GM21423 (cell line): ENCODE results near the gene PLEKHG4B.

ENCODE experiments used
- ATAC-seq: cut with Tn5 transposase; IDR thresholded peaks from one replicate; pipeline ENCODE4 v1.9.1; 2021; ENCODE audit warnings: mild to moderate bottlenecking, moderate library complexity; ENCODE audit not compliant: unreplicated experiment

The PLEKHG4B gene

GRCh38 chr5:167982-168660 is 76.2 kb downstream of the PLEKHG4B start:
- ATAC-seq = no peak

DNA sequence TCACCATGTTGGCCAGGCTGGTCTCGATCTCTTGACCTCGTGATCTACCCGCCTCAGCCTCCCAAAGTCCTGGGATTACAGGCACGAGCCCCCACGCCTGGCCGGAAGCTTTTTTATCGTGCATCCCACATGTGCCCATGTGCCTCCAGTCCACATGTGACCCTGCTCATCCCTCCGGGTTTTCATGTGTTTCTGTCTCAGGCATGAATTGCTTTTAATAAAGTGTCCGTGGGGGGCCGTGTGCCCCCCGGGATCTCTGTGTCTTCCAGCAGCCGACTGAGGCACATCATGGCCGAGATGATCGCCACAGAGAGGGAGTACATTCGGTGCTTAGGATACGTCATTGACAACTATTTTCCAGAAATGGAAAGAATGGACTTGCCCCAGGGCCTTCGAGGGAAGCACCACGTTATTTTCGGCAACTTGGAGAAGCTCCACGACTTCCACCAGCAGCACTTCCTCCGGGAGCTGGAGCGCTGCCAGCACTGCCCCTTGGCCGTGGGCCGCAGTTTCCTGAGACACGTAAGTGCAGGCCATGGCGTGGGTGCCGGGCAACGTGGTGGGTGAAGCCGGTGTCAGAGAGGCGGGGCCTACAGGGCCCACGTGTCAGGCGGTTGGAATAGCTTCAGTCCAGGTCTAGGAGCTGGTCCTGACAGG is 77.2 kb downstream of the PLEKHG4B start:
- ATAC-seq = no peak

- ATAC-seq = no peak
Observed at GRCh38 chr5:169728-170094, 77.7 kb downstream of the PLEKHG4B start.

GRCh38 chr5:170971-171800 is 79.2 kb downstream of the PLEKHG4B start:
- no peak for ATAC-seq

DNA sequence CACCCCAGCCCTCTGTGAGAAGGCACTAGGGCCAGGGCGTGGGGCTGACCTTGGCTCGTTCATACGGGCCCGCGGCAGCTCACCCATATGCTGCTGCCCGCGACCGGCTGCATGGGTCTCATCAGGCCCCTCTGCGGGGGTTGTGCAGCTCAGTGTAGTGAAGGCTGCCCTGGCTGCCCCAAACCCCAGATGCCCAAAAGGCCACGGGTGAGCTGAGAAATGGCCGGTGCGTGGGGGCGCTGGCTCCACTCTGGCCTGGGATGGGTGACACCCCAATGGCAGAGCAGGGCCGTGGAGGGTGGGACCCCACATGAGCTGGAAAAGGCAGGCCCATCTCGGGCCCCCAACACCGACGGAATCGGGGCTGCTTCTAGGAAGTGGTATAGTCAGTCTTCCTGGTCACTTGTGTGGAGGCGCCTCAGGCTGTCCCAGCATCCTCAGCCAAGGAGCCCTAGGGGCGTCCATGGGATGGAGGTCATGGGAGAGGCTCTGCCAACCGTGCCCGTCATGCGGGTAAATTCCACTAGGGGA is 79.9 kb downstream of the PLEKHG4B start:
- no peak for ATAC-seq

DNA sequence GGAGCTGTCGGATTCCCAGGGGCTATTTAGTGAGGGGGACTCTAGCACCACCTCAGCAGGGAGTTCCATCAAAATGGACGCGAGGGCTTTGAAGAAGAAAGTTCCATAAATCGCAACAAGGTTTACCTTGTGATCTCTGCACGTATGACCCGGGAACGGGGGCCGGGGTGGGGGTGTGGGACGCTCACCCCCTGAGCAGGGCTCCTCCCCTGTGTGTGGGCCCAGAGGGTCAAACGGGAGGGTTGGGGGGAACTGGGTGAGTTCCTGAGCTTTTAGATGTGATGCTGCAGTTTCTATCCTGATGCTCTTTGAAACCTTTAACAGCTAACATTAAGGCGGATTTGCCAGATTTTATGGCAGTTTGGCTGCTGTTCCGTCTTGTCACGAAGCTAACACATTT is 80.5 kb downstream of the PLEKHG4B start:
- no peak for ATAC-seq

GRCh38 chr5:172841-173251 is 80.9 kb downstream of the PLEKHG4B start:
- no peak for ATAC-seq

DNA sequence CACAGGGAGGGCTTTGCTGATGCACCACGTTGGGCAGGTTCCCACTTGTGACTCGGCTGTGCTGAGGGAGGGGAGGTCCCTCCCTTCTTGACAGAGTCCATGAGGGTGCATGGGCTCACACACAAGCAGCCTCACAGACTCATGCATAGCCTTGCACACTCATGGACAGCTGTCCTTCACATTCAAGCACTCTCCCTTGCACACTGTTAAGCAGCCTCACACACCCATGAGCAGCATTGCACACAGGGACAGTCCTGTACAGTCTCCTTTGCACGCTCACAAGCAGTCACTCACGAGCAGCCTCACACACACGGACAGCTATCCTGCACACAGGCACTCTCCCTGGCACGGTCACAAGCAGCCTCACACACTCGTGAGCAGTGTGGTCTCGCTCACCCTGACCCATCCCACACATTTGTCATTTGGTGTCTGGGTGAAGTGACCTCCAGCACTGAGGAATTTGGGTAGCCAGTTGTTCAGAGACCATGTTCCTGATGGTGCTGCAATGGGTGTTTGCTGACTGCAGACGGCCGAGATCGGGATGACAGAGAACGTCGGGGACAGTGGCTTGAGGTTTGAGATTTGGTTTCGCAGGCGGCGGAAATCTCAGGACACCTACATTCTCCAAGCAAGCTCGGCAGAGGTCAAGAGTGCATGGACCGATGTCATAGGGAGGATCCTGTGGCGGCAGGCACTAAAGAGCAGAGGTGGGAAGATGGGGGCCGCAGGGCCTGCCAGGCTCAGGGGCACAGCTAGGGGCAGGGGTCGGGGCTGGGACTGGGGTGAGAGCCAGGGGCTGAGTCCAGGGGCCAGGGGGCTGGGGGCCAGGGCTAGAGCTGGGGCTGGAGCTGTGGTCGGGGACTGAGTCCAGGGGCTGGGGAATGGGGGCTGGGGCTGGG is 81.7 kb downstream of the PLEKHG4B start:
- ATAC-seq = no peak

DNA sequence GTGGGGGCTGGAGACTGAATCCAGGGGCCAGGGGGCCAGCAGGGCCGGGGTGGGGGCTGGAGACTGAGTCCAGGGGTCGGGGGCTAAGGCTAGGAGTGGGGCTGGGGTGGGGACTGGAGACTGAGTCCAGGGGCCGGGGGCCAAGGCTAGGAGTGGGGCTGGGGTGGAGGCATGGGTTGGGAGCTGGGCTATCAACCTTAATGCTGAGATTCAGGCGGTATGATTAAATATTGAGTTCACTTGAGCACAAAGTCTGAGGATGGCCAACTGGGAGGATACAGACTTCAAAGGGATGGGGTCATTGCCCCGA is 82.3 kb downstream of the PLEKHG4B start:
- ATAC-seq = no peak

DNA sequence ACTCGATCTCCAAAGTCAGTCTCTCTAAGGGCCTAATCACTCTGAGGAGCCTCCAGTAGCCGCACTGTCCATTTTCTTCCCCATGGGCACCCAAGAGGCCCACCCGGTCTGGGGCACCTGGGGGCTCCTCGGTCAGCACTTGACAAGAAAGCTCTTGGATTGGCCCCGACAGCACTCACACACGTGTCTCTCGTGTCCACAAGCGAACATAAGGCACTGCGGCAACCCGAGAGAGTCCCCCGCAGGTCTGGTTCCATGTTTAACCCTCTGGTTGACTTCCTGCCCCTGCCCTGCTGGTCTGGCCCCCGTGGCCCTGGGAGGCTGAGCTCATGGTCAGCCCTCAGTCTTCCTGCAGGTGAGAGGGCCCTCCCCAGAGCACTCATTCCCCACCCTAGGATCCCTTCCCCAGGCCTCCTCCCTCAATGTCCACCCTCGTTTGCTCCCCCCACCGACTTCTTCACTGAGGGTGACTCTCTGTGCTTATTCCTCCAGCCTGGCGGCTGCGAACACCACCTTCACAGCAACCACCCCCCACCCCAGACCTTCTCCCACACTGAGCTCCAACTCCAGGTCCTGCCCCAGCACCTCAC is 83.0 kb downstream of the PLEKHG4B start:
- no peak for ATAC-seq

- ATAC-seq = no peak
Observed at GRCh38 chr5:176296-176823, 84.4 kb downstream of the PLEKHG4B start.

GRCh38 chr5:178110-178509 is 86.1 kb downstream of the PLEKHG4B start:
- ATAC-seq = no peak

DNA sequence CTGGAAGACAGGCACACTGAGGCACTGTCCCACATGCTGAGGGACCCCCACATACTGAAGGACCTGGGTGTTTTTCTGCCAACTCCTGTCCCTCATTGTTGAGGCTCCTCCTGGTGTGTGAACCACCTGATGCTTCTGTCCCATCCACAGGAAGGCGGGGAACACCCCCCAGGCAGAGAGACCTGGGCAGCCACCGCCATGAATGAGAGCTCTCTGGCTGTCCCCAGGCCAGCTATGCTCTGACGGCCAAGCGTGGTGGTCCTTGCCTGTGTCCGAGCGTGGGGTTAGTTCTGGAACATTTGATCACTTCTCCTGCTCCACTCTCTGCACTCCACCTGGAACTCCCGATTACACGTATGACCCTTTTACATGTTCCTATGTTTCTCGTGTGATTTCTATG is 87.4 kb downstream of the PLEKHG4B start:
- ATAC-seq = no peak

GRCh38 chr5:180286-180918 is 88.4 kb downstream of the PLEKHG4B start:
- no peak for ATAC-seq

- no peak for ATAC-seq
Observed at GRCh38 chr5:181160-181559, 89.2 kb downstream of the PLEKHG4B start.

- ATAC-seq = no peak
Observed at GRCh38 chr5:181566-181965, 89.6 kb downstream of the PLEKHG4B start.

- ATAC-seq = no peak
Observed at GRCh38 chr5:182126-182525, 90.2 kb downstream of the PLEKHG4B start.

DNA sequence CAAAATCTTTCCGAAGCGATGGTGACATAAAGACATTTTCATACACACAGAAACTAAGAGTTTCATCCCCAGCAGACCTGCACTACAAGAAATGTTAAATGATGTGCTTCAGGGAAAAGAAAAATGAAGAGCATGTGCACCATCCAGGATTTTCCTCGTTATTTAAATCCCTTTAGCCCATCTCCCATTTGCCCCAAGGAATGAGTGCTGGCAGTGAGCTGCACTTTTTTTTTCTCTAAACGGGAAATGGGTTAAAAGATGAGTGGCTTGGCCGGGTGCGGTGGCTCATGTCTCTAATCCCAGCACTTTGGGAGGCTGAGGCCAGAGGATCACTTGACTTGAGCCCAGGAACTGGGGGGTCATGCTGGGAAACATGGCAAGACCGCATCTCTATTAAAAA is 92.5 kb downstream of the PLEKHG4B start:
- no peak for ATAC-seq

DNA sequence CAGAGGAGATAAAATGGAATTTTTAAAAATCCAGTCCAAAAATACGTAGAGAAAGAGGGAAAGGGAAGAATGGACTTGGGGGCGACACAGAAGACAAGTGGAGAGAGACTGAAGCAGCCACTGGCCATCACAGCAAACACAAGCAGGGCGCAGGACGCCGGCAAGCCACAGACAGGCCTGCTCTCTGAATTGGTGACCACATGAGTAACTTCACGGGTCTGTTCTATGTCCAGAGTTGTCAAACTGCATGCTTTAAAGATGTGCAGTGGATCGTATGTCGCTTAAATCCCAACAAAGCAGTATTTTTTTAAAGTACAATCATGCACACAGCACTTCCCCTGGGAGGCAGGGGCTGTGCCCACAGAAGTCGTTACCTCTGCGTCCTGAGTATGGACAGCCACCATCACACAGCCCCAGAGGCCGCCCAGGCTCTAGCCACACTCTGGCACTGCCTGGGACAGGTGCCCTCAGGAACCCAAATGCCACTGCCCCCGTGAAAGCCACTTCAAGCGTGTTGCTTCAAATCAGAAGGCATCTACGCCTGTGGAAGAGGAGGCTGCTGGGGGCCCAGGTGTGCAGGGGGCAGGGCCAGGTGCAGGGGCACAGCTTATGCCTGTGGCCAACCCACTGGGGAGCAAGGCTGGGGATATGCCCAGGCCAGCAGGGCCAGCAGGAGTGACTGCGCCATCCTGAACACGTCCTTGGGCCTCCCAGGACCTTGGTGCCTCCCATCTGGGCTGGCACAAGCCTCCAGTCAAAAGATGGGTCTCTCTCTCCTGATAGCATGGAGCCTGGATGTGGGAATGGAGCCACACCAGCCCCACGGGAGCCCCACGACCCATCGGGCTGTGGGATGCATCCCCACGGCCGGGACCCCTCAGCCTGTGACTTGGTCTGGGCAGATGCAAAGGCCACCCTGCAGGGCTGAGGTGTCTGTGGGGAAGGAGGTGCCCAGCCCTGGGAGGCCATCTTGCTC is 93.4 kb downstream of the PLEKHG4B start:
- no peak for ATAC-seq
